Psoas muscle (tissue), 8 donors: ENCODE data around the gene FASTKD2. TPM values are rescaled to one million over a fixed set of nuclear protein-coding genes. Genes with fewer than 3 reads are reported as not detected.

Source experiments
- ATAC-seq, 4 donors: fragments of 200-7000 bp; cut with Tn5 transposase; one replicate each; pipeline ENCODE4 v1.9.1; 2020; ENCODE audit warnings: moderate library complexity in 3 of 4, mild to moderate bottlenecking in 2 of 4
- DNase-seq, 2 donors: peaks; one replicate each; pipeline ENCODE4 v3.0.0-alpha.2; 2020
- H3K27ac ChIP-seq: fragments of 200-600 bp; one replicate; pipeline ENCODE4 v1.8.0; 2022
- H3K27me3 ChIP-seq, 3 donors: fragments of 200-600 bp in 1 of 3; one replicate each; pipeline versions ENCODE4 v1.6.1 to v1.8.0; 2013 to 2022; ENCODE audit warnings: low read length in 2 of 3, mild to moderate bottlenecking in 2 of 3, moderate library complexity in 1 of 3; ENCODE audit not compliant: insufficient read depth in 3 of 3
- H3K36me3 ChIP-seq, 2 donors: fragments of 200-600 bp in 1 of 2; one replicate each; pipeline versions ENCODE4 v1.6.1 to v1.8.0; 2013 to 2022; ENCODE audit warnings: low read depth in 1 of 2, mild to moderate bottlenecking in 1 of 2, moderate library complexity in 1 of 2; ENCODE audit not compliant: insufficient read depth in 1 of 2
- H3K4me1 ChIP-seq: fragments of 200-600 bp; one replicate; pipeline ENCODE4 v1.8.0; 2022
- H3K4me3 ChIP-seq: fragments of 200-600 bp; one replicate; pipeline ENCODE4 v1.8.0; 2022; ENCODE audit warnings: mild to moderate bottlenecking
- H3K9me3 ChIP-seq: fragments of 200-600 bp; one replicate; pipeline ENCODE4 v1.8.0; 2022
- WGBS, 3 donors: extraction: QIAGEN DNeasy Blood & Tissue Kit; methylation state at CpG; one replicate each; pipeline versions ENCODE4 v1.1.6 to v1.1.7; 2013; 5-methylcytosine and 5-hydroxymethylcytosine counted together
- intact Hi-C, 2 donors: fragments of 100-400 bp; cut with DNase I; formaldehyde crosslinking; loops; one replicate each; pipeline versions ENCODE4 v1.11.0 to v1.14.2; 2022
- polyA plus RNA-seq, 3 donors: library from polyadenylated mRNA; stranded (reverse); fragments of 200-250 nt; gene quantifications; one replicate each; pipeline ENCODE4 v1.2.3, GENCODE V29; 2013
- total RNA-seq, 4 donors: library from RNA; stranded (reverse); fragmentation: NEBNext Ultra II Directional in 2 of 4; extraction: Animal tissue kit (Norgen Biotek cat#: 25700) in 2 of 4; gene quantifications; one replicate each; pipeline versions ENCODE4 v1.2.1 to v1.2.4, GENCODE V29; 2021 to 2023
- TF ChIP-seq, protein P1 (sequence below): fragments of 200-600 bp; IDR thresholded peaks from one replicate; pipeline ENCODE4 v1.8.0; 2022; ENCODE audit warnings: antibody characterized with exemption
- donor health status: healthy with polysubstance abuse.
- donor health status: DM: no; HTN: no; CAD: no; lungs with moderate emphysema.
- donor health status: Bipolar disorder and iron deficiency.
- donor health status: healthy.
- donor health status: DM: yes; HTN: yes; CAD: no.
- donor health status: DM: no; HTN: no; CAD: no.
- donor health status: DM: no; HTN: no; CAD: no.
- donor health status: DM: yes; HTN: yes; CAD: no.

The FASTKD2 gene
- total and polyA plus RNA-seq, 7 donors: 27.3 to 59.6 (median 51.8) TPM

DNA sequence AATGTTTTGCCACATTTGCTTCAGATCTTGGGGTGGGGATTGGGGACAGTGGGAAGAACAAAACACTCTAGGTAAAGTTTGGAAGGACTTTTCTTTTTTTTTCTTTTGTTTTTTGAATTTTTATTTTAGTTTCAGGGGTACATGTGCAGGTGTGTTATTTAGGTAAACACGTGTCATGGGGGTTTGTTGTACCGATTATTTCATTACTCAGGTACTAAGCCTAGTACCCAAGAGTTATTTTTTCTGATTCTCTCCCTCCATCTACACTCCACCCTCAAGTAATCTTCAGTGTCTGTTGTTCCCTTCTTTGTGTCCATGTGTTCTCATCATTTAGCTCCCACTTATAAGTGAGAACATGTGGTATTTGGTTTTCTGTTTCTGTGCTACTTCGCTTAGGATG, 73.3 kb downstream of the FASTKD2 start:
- TF ChIP-seq, protein P1, sequence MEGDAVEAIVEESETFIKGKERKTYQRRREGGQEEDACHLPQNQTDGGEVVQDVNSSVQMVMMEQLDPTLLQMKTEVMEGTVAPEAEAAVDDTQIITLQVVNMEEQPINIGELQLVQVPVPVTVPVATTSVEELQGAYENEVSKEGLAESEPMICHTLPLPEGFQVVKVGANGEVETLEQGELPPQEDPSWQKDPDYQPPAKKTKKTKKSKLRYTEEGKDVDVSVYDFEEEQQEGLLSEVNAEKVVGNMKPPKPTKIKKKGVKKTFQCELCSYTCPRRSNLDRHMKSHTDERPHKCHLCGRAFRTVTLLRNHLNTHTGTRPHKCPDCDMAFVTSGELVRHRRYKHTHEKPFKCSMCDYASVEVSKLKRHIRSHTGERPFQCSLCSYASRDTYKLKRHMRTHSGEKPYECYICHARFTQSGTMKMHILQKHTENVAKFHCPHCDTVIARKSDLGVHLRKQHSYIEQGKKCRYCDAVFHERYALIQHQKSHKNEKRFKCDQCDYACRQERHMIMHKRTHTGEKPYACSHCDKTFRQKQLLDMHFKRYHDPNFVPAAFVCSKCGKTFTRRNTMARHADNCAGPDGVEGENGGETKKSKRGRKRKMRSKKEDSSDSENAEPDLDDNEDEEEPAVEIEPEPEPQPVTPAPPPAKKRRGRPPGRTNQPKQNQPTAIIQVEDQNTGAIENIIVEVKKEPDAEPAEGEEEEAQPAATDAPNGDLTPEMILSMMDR: no peak
- DNase-seq (no peak), ATAC-seq (no peak)
- no peak overlapping the region for H3K4me3 ChIP-seq
- H3K4me1 ChIP-seq: no peaks in the 10 kb centered on the region
- H3K36me3 ChIP-seq: no peaks in the 10 kb centered on the region
- 89 to 95% (median 92%) methylated on average over 3 of the region's 3 CpGs for WGBS, 3 donors
- H3K27ac ChIP-seq: no peak overlapping the region
- no peaks in the 10 kb centered on the region for H3K9me3 ChIP-seq
- H3K27me3 ChIP-seq: no peaks in the 10 kb centered on the region
- intact Hi-C loops: no loop called here

DNA sequence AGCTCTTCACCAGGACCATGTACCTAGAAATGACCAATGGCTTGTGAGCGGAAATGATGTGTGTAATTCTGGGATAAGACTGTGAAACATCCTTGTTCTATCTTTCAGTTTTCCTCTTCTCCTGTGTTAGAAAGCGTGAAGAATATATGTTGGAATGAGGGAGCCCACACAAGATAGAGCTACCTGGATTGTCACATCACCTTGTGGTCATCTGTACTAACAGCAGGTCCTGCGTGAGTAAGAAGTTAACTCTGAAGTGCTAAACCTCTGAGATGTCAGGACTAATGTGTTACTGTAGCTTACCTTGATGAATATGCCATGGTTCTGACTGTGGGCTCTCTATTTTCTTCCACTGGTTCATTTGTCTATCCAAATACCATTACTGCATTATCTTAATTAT, 75.6 kb downstream of the FASTKD2 start:
- DNase-seq (no peak), ATAC-seq (no peak)
- WGBS, 3 donors: 95% methylated on average over 3 of the region's 3 CpGs
- Histone ChIP-seq H3K27me3 (no peaks in the 10 kb centered on the region), H3K4me1 (no peaks in the 10 kb centered on the region), H3K27ac (no peak overlapping the region), H3K4me3 (no peak overlapping the region), H3K9me3 (no peaks in the 10 kb centered on the region), H3K36me3 (no peaks in the 10 kb centered on the region)
- intact Hi-C loops: no loop called here
- TF ChIP-seq, protein P1: no peak

Other genes starting within 250 kb of the FASTKD2 start
- not detected for gene FAM237A, start 123.1 kb upstream of the FASTKD2 start, total RNA-seq
- not detected for gene FAM237A, start 123.1 kb upstream of the FASTKD2 start, polyA plus RNA-seq
- gene DYTN, start 47.2 kb upstream of the FASTKD2 start, total RNA-seq: not detected
- not detected for gene DYTN, start 47.2 kb upstream of the FASTKD2 start, polyA plus RNA-seq
- gene MDH1B, start 278 bp upstream of the FASTKD2 start, total RNA-seq: 1 to 10 TPM in 1 of 4 donors, under 1 TPM in 3; 0.27 to 1.0 (median 0.33) TPM
- under 1 TPM; 0.14 to 0.30 (median 0.23) TPM for gene MDH1B, start 278 bp upstream of the FASTKD2 start, polyA plus RNA-seq
- under 1 TPM; 0.34 to 0.63 (median 0.44) TPM for gene CPO, start 173.9 kb downstream of the FASTKD2 start, total RNA-seq
- gene CPO, start 173.9 kb downstream of the FASTKD2 start, polyA plus RNA-seq: under 1 TPM; 0.42 to 0.91 (median 0.56) TPM